Measurements from ENCODE around the gene KRTAP5-7. TPM values are rescaled to one million over a fixed set of nuclear protein-coding genes. Genes with fewer than 3 reads are reported as not detected.

KRTAP5-7 gene
- total and polyA plus RNA-seq, 2 of the 8 experiments (the other 6 are each of a cell fraction or from before 2014, with no cell fraction given) = not detected

- no peak overlapping the region for H3K14ac ChIP-seq (ENCODE audit: insufficient read length)
- CTCF ChIA-PET (ENCODE audit: partially characterized antibody) = interaction anchor here (1.1 kb wide), 1 partner anchor 16 kb away, joined by 5 read pairs; no protein-coding TSS in a partner anchor
- H3K9ac ChIP-seq (replicated peaks in 1 of 4; ENCODE audit: extremely low read depth in 1 of 4, low read depth in 3 of 4, low read length in 3 of 4) = no peak overlapping the region
- H2BK120ac ChIP-seq (replicated peaks; ENCODE audit: low read depth, low read length) = no peak overlapping the region
- H3K27me3 ChIP-seq (replicated peaks in 1 of 4; ENCODE audit: control insufficient read depth in 3 of 4, extremely low read depth in 1 of 4, insufficient read depth in 3 of 4, low read length in 3 of 4) = no peaks in the 10 kb centered on the region
- peaks cover 2% of the 10 kb centered on the region; the same call in 1 of the 2 replicates for H3K23me2 ChIP-seq (ENCODE audit: low read depth, low read length)
- no peak overlapping the region for H3K56ac ChIP-seq (replicated peaks; ENCODE audit: insufficient read length, low read depth, low read length)
- H3K4me1 ChIP-seq (replicated peaks in 1 of 4; ENCODE audit: control insufficient read depth in 3 of 4, insufficient read depth in 4 of 4, low read length in 3 of 4) = no peaks in the 10 kb centered on the region
- H2AK5ac ChIP-seq (ENCODE audit: low read depth, low read length) = no peak overlapping the region
- H2BK20ac ChIP-seq (ENCODE audit: low read length) = no peak overlapping the region
- no peak overlapping the region for H2BK15ac ChIP-seq (ENCODE audit: low read length)
- no peak overlapping the region for H4K8ac ChIP-seq (ENCODE audit: extremely low read depth, insufficient read depth, low read length)
- no peak overlapping the region for H3K27ac ChIP-seq (ENCODE audit: low read depth, low read length)
- FAIRE-seq = no peak
- no peaks in the 10 kb centered on the region for H4K20me1 ChIP-seq (replicated peaks in 1 of 2; ENCODE audit: control insufficient read depth in 1 of 2, insufficient read depth in 2 of 2, low read length in 2 of 2)
- no peaks in the 10 kb centered on the region for H3K36me3 ChIP-seq (ENCODE audit: control insufficient read depth in 2 of 4, insufficient read depth in 4 of 4, low read length in 3 of 4)
- H2BK12ac ChIP-seq (ENCODE audit: low read depth, low read length) = no peak overlapping the region
- H3K23ac ChIP-seq (ENCODE audit: insufficient read length) = no peak overlapping the region
- no peak for DNase-seq (ENCODE audit: low read depth in 1 of 2, low spot score in 2 of 2)
- no peak overlapping the region for H2BK5ac ChIP-seq (ENCODE audit: low read depth, low read length)
- no peak overlapping the region for H3K4me3 ChIP-seq (ENCODE audit: extremely low read depth in 1 of 4, insufficient read depth in 2 of 4, low read depth in 3 of 4, low read length in 4 of 4)
- no peak overlapping the region for H4K5ac ChIP-seq (ENCODE audit: insufficient read length, low read depth, low read length)
- POLR2A ChIA-PET (ENCODE audit: partially characterized antibody) = no interaction called here
- H3K9me3 ChIP-seq (ENCODE audit: insufficient read depth in 2 of 2, low read depth in 1 of 2, low read length in 1 of 2) = peaks cover 6 to 8% of the 10 kb centered on the region in 2 experiments; a peak in 2 of 4 replicates
- no peak overlapping the region for H2AFZ ChIP-seq (ENCODE audit: low read length)
- H3K79me2 ChIP-seq (ENCODE audit: control insufficient read depth in 1 of 2, insufficient read depth in 2 of 2, low read length in 2 of 2) = no peaks in the 10 kb centered on the region
- H3K4ac ChIP-seq (replicated peaks; ENCODE audit: insufficient read length, low read depth, low read length) = no peak overlapping the region
- H4K91ac ChIP-seq (replicated peaks; ENCODE audit: insufficient read length, low read length) = no peak overlapping the region
- no peak overlapping the region for H3K4me2 ChIP-seq (ENCODE audit: insufficient read depth in 1 of 2, low read depth in 2 of 2, low read length in 2 of 2)
- H3K79me1 ChIP-seq (ENCODE audit: low read depth, low read length) = no peaks in the 10 kb centered on the region
- no peak overlapping the region for H3K18ac ChIP-seq (ENCODE audit: extremely low read depth, low read length)
- TF ChIP-seq TEAD4 (IDR thresholded peaks at IDR 0.05; ENCODE audit: low read depth, low read length) = no peak
- no peak for TF ChIP-seq KDM5A (IDR thresholded peaks at IDR 0.05; ENCODE audit: low read length)
- no peak for TF ChIP-seq NANOG (IDR thresholded peaks at IDR 0.05; ENCODE audit: insufficient read depth, low read depth, low read length, poor library complexity, severe bottlenecking)
- TF ChIP-seq CREB1 (IDR thresholded peaks at IDR 0.05) = no peak
- no peak for TF ChIP-seq E2F6 (IDR thresholded peaks at IDR 0.05)
- no peak for TF ChIP-seq PHF8 (conservative IDR thresholded peaks at IDR 0.05; ENCODE audit: low read depth, low read length)
- TF ChIP-seq KDM4A (IDR thresholded peaks at IDR 0.05; ENCODE audit: low read depth, low read length, severe bottlenecking) = no peak
- no peak for TF ChIP-seq EGR1 (IDR thresholded peaks at IDR 0.05; ENCODE audit: borderline replicate concordance, low read depth, low read length)
- TF ChIP-seq SP4 (IDR thresholded peaks at IDR 0.05; ENCODE audit: low read length) = no peak
- TF ChIP-seq JUND (IDR thresholded peaks at IDR 0.05; ENCODE audit: low read length) = no peak
- TF ChIP-seq USF2 (IDR thresholded peaks at IDR 0.05; ENCODE audit: low read length) = no peak
- TF ChIP-seq ATF3 (IDR thresholded peaks at IDR 0.05; ENCODE audit: insufficient read depth, low read depth, low read length) = no peak
- no peak for TF ChIP-seq BACH1 (IDR thresholded peaks at IDR 0.05; ENCODE audit: low read length)
- no peak for TF ChIP-seq MAFK (IDR thresholded peaks at IDR 0.05; ENCODE audit: low read depth, low read length)
Measured at GRCh38 chr11:71557257-71557656, 30.2 kb downstream of the KRTAP5-7 start.
